Measurements from ENCODE around the gene SH3TC1. TPM values are rescaled to one million over a fixed set of nuclear protein-coding genes. Genes with fewer than 3 reads are reported as not detected.

SH3TC1 gene
- total and polyA plus RNA-seq, 2 of the 13 experiments (the other 11 are each of a cell fraction or from before 2014, with no cell fraction given): 14.9 to 21.8 TPM

GRCh38 chr4:8250637-8251036 lies 51.5 kb downstream of the SH3TC1 start:
- Histone ChIP-seq H4K20me1 (ENCODE audit: insufficient read depth, low read length) (peaks cover 3% of the 10 kb centered on the region; the same call in 1 of the 2 replicates), H3K36me3 (replicated peaks in 1 of 2; ENCODE audit: control insufficient read depth in 1 of 2, insufficient read depth in 2 of 2, low read length in 2 of 2) (no peaks in the 10 kb centered on the region), H3K4me3 (replicated peaks in 1 of 3; ENCODE audit: insufficient read depth in 1 of 3, low read depth in 2 of 3, low read length in 3 of 3) (no peak overlapping the region), H3K4me2 (ENCODE audit: low read depth, low read length) (no peak overlapping the region), H3K27me3 (ENCODE audit: control insufficient read depth in 1 of 2, insufficient read depth in 2 of 2, low read length in 2 of 2) (peaks cover 0 to 9% of the 10 kb centered on the region in 2 experiments; a peak in 1 of 5 replicates), H3K9me3 (ENCODE audit: low read length) (no peaks in the 10 kb centered on the region), H2AFZ (ENCODE audit: low read length) (no peak overlapping the region), H3K79me2 (ENCODE audit: insufficient read depth, low read length) (no peaks in the 10 kb centered on the region), H3K27ac (ENCODE audit: extremely low read length, insufficient read depth, low read length) (no peak overlapping the region), H3K4me1 (ENCODE audit: insufficient read depth, low read length) (peaks cover 38% of the 10 kb centered on the region), H3K9ac (ENCODE audit: insufficient read depth, low read depth, low read length) (no peak overlapping the region)
- DNase-seq (ENCODE audit: low spot score): no peak
- TF ChIP-seq RXRB (CRISPR knock-in tag; IDR thresholded peaks at IDR 0.05; ENCODE audit: borderline replicate concordance) (no peak), NR3C1 (CRISPR knock-in tag; IDR thresholded peaks at IDR 0.05) (no peak), SKIL (CRISPR knock-in tag; IDR thresholded peaks at IDR 0.05; ENCODE audit: borderline replicate concordance) (no peak), ZXDC (CRISPR knock-in tag; IDR thresholded peaks at IDR 0.05) (no peak)
- in situ Hi-C loops (cut with HindIII; ENCODE audit: extremely low pct_ligation_motif_present, low pct_unique_long_range_greater_than_20kb): no loop called here
- ChIA-PET CTCF (ENCODE audit: low intra/inter-chr PET ratio, low total read pairs) (no interaction called here), POLR2A (no interaction called here)
- BruUV-seq (replicated peaks): no TSS peak
- intact Hi-C loops (cut with micrococcal nuclease; ENCODE audit: unreplicated experiment): no loop called here
- FAIRE-seq: no peak
- WGBS (ENCODE audit: low lambda C conversion rate): 46% methylated on average over 7 of the region's 7 CpGs
- ATAC-seq: no peak

Measured in HepG2 (cell line).